ENCODE data around the gene TOP2A.

- TF ChIP-seq CTCF (IDR thresholded peaks at IDR 0.05 in 4 of 5, conservative IDR thresholded peaks at IDR 0.05 in 1 of 5) (peak in 4 of 5 experiments; percentile 12 to 44 (median 24)), POLR2A (IDR thresholded peaks at IDR 0.05) (no peak)
Observed at GRCh38 chr17:40433551-40434415, 16.1 kb upstream of the TOP2A start.
